D341Med (cell line): ENCODE results near the gene GBP6.
"Not testable (repeated sequence)": the region's sequence is repeated elsewhere in the genome, so short reads cannot be mapped to it uniquely, and the experiment has no call there.

ENCODE experiments used
- DNase-seq: peaks from one replicate; pipeline ENCODE4 v3.0.0; 2012; ENCODE audit warnings: low spot score

Gene GBP6

DNA sequence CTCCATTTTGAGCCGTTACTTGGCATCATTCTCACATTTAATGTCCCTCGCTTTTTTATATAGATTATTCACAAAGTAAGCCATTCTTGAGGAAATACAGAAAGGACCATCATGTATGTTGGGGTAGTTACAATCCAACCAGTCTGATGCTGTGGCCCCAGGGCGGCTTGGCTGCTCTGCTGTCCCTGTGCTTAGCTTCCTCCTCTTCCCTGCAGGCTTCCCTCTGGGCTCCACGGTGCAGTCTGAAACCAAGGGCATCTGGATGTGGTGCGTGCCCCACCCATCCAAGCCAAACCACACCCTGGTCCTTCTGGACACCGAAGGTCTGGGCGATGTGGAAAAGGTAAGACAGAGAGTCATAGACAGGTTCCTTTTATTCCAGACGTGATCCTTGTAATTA lies 5.5 kb downstream of the GBP6 start:
- DNase-seq = no peak

- DNase-seq = not testable (repeated sequence)
Observed at GRCh38 chr1:89373810-89374209, 10.0 kb downstream of the GBP6 start.

GRCh38 chr1:89378001-89378400 lies 14.1 kb downstream of the GBP6 start:
- DNase-seq = no peak

- no peak for DNase-seq
Observed at GRCh38 chr1:89381618-89382017, 17.8 kb downstream of the GBP6 start.

- no peak for DNase-seq
Observed at GRCh38 chr1:89382479-89382878, 18.6 kb downstream of the GBP6 start.

DNA sequence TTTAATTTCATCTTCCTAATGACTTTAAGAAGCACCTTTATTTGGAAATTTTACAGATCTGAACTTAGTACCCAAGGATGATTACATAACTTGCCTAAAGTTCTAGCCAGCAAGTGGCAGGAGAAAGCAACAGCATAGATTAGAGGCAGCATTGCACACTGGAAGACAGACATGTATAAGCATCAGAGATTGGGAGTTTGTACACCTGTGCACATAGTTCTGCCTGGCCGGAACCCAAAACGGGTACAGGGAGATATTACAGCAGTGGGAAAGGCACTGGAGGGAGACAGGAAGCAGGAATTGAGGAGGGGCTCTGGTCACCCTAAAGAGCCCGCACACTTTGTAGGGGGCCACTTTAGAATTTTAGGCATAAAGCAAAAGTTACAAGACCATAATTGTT lies 19.3 kb downstream of the GBP6 start:
- DNase-seq = no peak

GRCh38 chr1:89390707-89391106 lies 26.8 kb downstream of the GBP6 start:
- DNase-seq = no peak

- no peak for DNase-seq
Observed at GRCh38 chr1:89391686-89392085, 27.8 kb downstream of the GBP6 start.

DNA sequence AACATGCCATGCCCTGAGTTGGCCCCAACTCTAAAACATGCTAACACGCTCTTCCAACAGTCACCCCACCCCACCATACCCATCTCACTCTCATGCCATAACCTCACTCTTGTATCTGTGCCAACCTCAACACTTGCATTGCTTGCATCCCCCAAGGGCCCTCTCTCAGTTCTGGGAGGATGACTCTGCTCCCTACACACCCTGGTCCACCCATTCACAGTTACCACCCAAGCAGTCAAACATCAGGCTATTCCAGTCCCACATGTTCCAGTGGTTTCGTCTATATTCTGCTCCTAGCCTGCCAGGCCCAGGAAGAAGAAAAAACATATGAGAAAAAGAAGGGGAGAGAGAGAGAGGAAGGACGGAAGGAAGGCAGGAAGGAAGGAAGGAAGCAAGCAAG lies 31.0 kb downstream of the GBP6 start:
- DNase-seq = no peak

DNA sequence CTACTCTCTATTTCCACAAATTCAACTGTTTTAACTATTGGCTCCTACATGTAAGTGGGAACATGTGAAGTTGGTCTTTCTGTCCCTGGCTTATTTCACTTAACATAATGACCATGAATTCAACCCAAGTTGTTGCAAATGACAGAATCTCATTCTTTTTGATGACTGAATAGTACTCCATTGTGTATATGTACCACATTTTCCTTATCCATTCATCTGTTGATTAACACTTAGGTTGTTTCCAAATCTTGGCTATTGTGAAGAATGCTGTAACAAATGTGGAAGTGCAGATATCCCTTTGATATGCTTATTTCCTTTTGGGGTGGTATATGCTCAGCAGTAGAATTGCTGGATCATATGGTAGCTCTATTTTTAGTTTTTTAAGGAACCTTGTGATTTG lies 33.0 kb downstream of the GBP6 start:
- DNase-seq = no peak

DNA sequence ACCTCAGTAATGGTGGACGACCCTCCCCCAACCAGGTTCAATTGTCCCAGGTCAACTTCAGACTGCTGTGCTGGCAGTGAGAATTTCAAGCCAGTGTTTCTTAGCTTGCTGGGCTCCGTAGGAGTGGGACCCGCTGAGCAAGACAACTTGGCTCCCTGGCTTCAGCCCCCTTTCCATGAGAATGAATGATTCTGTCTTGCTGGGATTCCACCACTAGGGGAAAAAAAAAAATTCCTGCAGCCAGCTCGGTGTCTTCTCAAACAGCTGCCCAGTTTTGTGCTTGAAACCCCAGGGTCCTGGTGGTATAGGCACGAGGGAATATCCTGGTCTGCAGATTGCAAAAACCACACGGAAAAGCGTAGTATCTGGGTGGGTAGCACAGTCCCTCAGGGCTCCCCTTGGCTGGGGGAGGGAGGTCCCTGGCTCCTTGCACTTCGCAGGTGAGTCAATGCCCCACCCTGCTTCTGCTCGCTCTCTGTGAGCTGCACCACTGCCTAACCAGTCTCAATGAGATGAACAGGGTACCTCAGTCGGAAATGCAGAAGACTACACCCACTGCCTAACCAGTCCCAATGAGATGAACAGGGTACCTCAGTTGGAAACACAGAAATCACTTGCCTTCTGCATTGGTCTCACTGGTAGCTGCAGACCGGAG lies 41.5 kb downstream of the GBP6 start:
- no peak for DNase-seq

DNA sequence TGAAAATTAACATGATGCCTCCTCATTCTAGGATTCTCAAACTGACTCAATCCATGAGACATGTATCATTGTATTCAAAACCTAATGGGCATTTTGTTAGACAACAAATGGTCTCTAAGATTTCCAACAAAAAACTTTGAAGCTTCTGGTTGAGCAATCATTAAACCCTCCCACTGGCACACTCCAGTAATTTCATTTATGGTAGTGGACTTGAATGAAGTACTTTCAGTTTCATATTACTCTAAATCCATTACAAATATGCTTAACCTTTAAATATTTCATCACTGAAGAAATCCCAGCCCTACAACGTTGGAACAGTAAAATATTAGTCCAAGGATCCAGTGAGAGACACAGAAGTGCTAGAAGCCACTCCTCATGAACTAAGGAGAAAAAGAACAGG lies 43.5 kb downstream of the GBP6 start:
- DNase-seq = no peak

DNA sequence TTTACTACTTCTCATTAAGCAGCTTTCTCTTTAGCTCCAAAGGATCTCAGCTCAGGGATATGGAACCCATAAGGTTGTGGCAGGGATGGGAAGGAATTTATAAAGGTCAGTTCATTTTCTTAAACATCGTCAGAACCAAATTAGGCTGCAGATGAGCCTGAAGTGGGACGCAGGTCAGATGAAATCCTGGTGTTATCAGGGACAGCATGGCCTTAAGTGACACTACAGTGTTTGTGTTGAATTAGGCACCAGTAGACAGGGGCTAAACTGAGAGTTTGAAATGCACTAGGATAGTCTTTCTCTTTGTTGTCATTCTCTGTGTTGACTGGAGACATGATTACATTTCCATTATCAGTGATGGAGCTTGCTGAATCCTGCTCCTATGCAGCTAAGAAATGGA lies 43.9 kb downstream of the GBP6 start:
- DNase-seq = not testable (repeated sequence)

DNA sequence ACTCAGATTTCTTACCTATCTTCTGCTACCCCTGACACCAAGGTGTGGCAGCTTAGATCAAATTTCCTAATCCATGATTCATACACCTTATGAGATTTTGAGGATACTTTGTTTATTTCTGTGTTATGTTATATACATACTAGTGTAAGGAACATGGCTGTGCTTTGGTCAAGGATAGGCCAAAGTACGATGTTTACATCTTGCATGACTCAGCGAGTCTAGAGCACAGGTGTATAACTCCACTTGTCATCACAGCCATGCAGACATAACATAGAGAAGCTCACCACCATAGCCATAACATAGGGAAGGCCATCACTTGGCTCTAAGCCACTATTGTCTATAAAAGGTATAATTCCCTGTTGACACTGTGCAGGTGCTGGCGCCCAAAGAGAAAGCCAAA lies 61.2 kb downstream of the GBP6 start:
- DNase-seq = no peak

GRCh38 chr1:89429062-89429461 lies 65.2 kb downstream of the GBP6 start:
- no peak for DNase-seq

DNA sequence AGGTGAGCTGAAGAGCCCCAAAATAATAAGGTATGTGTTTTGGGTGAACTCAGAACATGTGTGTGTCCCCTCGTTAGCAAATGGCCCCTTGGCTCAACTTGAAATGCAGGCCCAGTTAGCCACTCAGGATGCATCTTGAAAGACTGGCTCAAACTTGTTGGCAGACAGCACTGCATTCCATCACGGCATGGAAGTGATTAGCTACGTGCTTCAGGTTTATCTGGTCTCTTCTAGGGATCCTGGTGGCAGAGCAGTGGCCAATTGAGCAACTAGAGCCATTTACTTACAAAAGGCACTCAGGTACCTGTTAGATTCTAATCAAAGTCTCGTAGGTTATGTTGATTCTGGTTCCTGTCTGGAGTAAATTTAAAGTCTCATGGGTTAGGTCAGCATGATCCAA lies 65.8 kb downstream of the GBP6 start:
- DNase-seq = not testable (repeated sequence)

- DNase-seq = no peak
Observed at GRCh38 chr1:89433421-89433820, 69.6 kb downstream of the GBP6 start.

DNA sequence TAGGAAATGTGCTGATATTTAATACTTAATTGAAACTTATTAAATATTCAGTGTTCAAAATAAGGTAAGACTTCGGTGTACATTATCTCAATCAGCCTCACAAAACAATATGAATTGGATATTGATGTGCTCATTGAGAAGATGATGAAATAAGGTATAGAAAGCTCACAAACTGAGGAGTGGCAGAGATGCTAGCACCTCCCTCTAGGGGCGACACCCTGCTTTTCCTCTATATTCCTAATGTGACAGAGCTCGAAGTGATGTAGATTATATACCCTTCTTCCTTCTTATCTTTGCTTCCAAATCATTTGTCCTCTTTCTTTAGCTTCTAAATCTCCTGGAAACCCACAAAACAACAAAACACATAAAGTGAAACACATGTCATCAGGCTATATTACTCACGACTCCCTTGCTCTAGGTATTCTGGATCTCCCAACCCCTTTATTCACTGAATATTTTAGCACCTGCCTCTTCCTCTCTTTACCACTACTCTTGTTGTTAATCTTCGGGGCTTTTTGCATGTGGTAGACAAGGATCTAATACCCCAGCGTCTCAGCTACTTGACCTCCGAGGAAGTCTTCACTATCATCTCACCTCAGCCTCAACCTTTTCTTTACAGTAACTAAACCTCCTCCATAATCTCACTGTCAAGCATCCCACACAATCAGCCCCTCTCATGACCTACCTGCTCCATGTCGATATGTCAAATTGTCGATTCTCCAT lies 70.4 kb downstream of the GBP6 start:
- DNase-seq = not testable (repeated sequence)
